GM12872 (cell line): Measurements from ENCODE around the gene LPAR5.

Experiments
- CTCF ChIP-seq: IDR thresholded peaks from 3 replicates; pipeline ENCODE4 v1.5.1; 2011; ENCODE audit warnings: low read depth, mild to moderate bottlenecking, low read length, moderate library complexity; ENCODE audit not compliant: insufficient read depth

LPAR5 gene

DNA sequence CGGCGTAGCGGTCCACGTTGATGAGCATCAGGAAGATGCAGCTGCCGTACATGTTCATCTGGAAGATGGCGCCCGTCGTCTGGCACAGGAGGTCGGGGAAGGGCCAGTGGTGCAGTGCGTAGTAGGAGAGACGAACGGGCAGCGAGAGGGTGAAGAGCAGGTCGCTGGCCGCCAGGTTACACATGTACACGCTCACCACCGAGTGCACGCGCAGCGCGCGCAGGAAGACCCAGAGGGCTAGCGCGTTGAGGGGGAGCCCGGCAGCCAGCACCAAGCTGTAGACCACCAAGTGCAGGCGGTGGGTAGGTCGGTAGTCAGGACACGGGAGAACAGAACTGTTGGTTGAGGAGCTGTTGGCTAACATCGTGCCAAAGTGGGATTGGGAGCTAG lies 14.9 kb downstream of the LPAR5 start:
- no peak for TF ChIP-seq CTCF

GRCh38 chr12:6620137-6620884 lies 15.4 kb downstream of the LPAR5 start:
- 0 out of 3 replicates have a peak, but pooled peaks have one; percentile 33 for TF ChIP-seq CTCF

DNA sequence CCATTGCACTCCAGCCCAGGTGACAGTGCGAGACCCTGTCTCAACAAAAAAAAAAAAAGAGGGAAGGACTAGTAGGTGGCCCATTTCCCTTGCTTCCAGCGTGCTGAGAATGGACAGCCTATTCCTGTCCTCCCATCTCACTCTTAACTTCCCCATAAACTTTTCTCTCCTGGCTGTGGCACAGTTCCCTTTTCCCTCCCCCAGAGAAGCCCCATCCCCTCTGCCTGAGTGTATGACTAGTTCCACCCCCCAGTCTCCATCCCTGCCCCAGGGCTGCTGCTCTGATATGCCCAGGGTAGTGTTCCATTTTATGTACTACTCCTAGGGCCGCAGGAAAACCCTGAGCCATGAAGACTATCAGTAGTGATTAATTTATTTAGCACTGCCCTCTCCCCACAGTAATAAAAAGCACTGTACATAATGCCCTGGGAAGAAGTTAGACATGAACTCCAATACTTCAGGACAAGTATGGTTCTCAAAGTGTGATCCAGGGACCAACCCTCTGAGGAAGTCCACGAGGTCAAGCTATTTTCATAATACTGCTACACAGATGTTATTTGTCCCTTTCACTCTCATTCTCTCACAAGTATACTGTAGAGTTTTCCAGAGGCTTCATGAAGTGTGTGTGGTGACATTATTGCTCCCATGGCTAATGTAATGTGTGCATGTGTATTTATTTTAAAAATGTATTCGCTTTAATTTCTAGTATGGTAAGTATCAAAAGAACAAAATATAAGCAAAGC lies 17.1 kb downstream of the LPAR5 start:
- no peak for TF ChIP-seq CTCF

DNA sequence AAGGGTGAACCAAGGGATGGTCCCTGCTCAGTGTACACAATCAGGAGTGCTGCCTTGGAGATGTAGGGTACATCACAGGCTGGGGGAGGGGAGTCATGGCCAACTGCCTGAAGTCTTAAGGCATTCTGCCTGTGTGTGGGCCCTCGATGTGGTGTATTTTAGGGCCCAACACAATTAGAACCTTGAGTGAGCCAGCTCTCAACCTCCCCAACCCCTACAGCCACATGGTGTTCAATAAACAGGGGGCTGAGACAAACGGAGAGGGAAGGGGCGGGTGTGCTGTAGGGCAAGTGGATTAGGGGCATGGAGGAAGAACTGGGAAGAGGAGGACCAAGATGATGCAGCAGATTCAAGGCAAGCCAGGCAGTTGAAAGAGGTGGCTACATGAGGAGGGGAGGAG lies 20.0 kb downstream of the LPAR5 start:
- no peak for TF ChIP-seq CTCF

- no peak for TF ChIP-seq CTCF
Observed at GRCh38 chr12:6614513-6615172, 21.1 kb downstream of the LPAR5 start.

DNA sequence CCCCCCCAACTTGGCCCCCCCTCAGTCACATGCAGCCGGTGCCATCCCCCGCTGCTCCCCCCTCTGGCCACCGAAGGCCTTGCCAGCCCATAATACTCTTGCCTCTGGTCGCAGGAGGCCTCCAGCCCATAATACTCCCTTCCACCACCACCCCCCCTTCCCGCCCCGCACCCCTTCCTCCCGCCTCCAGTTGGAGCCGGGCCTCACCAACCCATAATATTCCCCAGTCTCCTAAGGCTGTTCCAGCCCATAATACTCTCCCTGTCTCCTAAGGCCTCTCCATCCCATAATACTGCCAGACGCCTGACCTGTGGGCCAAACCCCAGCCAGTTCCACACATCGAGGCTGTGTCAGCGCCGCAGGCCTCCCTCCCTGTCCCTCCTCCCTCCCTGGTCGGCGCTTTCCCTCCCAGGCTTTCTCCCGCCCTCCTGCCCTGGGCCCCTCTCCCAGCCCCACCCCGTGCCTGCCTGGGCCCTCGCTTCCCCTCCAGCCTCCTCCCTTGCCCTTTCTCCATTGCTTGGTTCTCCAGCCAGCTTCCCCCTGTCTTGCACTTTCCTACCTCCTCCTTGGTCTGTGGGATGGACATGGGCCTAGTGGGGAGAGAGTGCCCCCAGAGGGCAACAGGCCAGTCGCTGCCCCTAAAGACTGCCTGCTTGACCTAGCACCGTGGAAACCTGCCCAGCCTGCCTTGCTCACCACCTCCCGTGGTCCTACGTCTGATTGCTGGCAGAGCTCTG lies 21.8 kb downstream of the LPAR5 start:
- TF ChIP-seq CTCF: peak; percentile 51

- no peak for TF ChIP-seq CTCF
Observed at GRCh38 chr12:6613015-6613775, 22.6 kb downstream of the LPAR5 start.
